GM21737 (cell line): ENCODE measurements around the gene PKD1.

ENCODE experiments used
- ATAC-seq: cut with Tn5 transposase; IDR thresholded peaks from one replicate; pipeline ENCODE4 v1.9.1; 2021; ENCODE audit warnings: mild to moderate bottlenecking, moderate library complexity; ENCODE audit not compliant: unreplicated experiment

PKD1 gene

DNA sequence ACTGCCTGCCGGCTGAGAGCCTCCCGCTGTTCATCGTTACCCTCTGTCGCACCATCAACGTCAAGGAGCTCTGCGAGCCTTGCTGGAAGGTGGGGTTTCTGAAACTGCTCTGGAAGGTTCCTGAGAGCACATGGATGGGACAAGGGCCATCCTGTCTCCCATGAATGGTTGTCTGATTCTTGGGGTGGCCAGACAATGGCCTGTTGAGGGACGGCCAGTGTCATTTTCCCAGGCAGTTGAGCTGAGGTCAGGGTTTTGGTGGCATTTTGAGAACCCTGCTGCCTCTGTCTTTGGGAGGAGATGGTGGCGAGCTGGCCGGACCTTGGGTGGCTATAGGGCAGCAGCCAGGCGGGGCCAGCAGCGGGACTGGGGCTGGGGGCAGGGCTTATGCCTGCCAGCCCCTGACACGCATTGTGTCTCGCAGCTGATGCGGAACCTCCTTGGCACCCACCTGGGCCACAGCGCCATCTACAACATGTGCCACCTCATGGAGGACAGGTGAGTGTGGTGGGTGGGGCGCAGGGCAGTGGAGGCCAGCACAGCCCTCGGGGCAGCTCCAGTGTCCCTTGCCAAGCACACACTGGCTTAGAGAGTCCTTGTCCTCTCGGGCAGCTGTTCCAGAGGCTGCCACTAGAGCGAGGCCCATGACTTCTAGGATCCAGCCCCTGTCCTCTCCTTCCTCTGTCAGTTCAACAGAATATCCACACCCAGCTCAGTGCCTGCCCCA lies 78.9 kb downstream of the PKD1 start:
- no peak for ATAC-seq

DNA sequence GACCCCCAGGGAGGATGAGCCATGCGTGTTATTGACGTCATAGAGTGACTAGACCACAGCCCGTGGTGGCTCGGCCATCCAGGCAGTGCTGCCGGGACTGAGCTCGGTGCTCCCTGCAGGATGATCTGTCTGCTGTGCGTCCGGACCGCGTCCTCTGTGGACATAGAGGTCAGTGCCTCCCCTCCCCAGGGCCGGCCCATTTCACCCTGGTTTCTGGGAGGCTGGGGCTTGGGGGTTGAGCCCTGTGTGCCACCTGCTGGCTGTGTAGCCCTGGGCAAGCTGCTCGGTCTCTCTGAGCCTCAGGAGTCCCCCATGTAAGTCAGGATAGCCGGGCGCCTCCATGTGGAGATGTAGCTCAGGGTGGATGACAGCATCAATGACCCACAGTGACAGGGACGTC lies 79.6 kb downstream of the PKD1 start:
- ATAC-seq: no peak

DNA sequence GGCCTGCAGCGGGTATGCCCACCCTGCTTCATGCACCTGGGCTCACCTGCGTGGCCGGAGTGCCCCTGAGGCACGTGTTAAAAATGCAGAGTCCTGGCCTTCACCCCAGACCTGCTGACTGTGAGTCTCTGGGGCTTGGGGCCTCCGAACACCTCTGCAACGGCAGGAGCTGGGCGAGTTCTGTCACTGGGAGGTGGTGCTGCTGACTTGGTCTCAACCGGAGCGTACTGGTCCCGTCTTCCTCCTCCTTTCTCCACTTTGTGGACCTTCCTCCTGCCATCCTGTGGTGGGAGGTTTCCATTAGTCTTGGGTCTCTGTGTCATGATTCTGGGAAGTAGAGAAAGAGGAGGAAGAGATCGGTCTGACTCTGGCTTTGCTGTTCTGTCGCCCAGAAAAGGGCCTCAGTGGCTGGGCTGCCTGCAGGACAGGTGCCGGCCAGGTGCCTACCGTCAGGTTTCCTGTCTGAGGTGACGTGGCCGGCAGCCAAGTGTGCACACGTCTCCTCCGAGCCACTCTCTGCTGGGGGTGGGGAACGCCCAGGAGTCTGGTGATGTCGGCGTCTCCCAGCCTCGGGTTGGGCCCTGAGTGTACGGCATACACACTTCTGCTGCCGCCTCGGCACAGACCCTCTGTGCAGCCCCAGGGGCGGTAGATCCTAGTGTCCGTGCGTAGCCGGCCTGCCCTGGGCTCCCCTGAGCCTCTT lies 81.0 kb downstream of the PKD1 start:
- ATAC-seq: no peak

DNA sequence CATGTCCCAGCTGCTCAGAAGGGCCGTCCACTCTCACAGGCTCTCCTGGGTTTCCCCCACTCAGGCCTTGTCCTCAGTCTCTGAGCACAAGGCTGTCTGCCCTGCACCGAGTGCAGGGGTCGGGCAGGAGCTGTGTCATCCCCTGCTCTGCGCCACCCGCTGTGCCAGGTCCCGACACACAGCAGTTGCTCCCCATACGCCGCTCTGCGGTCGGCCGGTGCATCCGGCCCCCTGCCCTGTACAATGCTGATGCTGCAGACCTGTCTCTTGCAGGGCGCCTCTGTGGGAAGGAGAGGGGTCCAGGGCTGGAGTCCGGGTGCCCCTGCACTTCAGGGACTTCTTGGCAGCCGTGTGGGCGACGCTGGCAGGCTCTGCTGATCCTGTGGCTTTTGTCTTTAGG lies 81.8 kb downstream of the PKD1 start:
- no peak for ATAC-seq

DNA sequence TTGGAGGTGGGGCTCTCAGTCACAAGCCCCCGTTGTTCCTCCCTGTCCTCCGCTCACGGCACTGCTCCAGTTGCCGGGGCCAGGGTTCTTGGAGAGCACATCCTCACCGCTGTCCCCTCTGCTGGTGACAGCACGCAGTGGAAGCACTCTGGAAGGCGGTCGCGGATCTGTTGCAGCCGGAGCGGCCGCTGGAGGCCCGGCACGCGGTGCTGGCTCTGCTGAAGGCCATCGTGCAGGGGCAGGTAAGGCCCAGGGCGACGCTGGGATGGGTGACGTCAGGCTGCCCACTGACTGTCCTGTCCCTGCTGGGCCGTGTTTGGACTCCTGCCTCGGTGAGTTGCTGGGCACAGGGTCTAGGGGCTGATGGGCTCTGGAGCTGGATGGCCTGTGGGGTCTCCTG lies 82.5 kb downstream of the PKD1 start:
- no peak for ATAC-seq

DNA sequence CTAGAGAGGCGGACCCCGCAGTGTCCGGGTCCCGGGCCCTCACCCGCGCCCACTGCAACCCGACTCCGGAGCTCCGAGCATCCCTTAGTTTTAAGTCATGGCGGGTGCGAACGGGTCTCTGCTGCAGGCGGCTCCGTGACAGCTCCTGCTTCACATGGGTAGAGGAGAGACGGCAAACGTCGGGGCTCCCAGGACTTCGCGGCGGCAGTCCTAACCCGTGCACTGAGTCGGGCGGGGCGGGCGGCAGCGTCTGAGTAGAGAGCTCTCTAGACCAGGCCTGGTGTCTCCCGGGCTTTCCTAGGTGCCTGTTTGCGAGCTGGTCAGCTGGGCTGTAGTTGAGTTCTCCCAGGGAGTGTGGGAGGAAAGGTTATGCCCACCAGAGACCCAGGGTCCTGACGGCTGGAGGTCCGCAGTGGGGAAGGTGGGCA lies 87.6 kb downstream of the PKD1 start:
- ATAC-seq: no peak

DNA sequence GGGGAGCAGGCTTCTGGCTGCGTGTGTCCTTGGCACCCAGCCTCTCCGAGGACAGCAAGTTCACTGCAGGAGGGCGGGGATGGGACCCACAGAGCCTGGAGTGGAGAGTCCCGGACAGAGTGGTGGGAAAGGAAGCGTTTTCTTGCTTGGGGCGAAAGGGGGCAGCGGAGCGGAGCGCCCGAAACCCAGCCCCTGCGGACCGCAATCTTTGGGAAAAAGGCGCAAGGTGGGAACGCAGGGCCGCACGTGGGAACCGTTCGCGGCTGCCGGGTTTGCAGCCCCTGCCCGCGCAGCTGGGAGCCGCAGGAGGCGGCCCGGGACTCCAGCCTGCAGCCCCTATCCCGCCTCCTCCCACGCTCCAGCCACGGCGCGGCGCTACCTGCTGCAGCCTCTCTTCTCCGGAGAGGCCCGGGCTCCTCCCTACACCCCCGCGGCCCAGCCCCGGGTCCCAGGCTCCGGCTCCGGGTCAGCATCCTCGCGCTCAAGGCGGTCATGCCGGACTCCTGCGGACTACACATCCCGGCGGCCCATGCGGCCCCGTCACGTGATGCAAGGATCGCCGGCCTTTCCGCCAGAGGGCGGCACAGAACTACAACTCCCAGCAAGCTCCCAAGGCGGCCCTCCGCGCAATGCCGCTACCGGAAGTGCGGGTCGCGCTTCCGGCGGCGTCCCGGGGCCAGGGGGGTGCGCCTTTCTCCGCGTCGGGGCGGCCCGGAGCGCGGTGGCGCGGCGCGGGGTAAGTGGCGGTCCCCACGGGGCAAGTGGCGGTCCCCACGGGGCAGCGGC lies 88.2 kb downstream of the PKD1 start, which contains the start of the genes NTHL1 and TSC2:
NTHL1 (minus strand) TSS at position 505 of the 786 bp plus-strand sequence; CDS start at position 494, 11 bp downstream.
TSC2 (plus strand) TSS at position 656 of the 786 bp plus-strand sequence. CDS start 631 bp downstream, outside the sequence.
- ATAC-seq: peak; percentile 85

DNA sequence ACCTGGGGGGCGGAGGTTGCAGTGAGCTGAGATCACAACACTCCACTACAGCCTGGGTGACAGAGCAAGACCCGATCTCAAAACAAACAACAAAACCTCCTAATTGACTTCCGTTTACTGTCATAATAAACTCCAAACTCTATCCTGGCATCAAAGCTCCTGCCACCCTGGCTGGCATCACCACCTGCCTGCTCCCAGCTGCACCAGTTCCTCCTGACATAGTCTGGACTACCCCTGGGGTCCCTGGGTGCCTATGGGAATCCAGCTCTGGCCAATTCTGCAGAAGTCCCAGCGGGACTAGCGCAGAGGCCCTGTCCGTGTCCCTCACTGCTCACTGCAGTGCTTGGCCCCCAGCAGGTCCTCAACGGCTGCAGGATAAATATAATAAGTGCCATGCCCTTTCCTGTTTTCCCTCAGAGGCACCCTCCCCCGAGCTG lies 88.8 kb downstream of the PKD1 start:
- ATAC-seq: no peak

DNA sequence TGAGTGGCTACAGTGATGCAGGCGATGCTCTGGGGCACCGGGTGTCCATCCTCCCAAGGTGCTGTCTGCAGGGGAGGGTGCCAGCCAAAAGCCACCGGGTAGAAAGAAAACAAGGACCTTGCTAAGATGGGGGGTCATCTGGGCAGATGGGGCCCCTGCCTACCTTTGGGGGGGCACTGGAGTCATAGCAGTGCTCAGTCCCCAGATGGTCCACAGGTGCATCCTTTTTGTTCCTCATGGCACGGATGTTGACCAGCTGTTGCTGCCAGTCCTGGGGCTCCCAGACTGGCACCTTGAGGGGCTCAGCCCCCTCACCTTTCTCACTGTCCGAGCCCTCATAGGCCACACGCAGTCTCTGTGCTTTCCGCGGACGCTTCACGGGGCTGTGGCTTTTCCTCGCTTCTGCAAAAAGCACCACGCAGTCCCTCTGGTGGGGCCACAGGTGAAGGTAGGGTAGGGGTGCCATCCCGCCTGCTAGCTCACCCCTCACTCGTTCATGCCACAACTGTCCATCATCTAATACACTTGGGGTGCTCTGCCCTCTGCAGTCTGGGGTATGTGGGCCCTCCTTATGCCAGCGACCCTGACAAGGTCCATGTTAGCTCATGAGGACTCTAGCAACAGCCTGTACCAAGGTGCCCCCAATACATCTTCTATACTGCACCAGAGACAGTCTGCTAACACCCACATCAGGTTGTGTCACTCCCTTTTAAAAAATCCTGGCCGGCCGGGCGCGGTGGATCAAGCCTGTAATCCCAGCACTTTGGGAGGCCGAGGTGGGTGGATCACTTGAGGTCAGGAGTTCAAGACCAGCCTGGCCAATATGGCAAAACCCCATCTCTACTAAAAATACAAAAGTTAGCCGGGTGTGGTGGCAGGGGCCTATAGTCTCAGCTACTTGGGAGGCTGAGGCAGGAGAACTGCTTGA lies 89.5 kb downstream of the PKD1 start:
- no peak for ATAC-seq

DNA sequence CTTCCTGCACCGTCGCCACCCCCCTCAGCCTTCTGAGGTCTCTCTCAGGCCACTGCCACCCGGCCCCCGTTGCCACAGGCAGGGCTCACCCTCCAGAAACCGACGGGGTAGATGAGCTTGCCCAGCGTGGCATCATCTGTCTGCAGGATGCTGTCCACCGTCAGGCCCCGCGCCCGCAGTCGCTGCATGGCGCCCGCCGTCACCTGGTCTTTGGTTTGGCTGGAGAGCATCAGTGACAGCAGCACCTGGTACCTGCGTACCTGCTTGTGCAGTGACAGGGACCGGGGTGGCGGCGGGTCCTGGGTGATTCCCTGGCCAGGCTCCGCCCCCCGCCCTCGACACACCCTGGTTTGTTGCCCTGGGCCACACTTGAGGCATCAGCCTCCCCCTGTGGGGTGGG lies 91.2 kb downstream of the PKD1 start:
- ATAC-seq: no peak

DNA sequence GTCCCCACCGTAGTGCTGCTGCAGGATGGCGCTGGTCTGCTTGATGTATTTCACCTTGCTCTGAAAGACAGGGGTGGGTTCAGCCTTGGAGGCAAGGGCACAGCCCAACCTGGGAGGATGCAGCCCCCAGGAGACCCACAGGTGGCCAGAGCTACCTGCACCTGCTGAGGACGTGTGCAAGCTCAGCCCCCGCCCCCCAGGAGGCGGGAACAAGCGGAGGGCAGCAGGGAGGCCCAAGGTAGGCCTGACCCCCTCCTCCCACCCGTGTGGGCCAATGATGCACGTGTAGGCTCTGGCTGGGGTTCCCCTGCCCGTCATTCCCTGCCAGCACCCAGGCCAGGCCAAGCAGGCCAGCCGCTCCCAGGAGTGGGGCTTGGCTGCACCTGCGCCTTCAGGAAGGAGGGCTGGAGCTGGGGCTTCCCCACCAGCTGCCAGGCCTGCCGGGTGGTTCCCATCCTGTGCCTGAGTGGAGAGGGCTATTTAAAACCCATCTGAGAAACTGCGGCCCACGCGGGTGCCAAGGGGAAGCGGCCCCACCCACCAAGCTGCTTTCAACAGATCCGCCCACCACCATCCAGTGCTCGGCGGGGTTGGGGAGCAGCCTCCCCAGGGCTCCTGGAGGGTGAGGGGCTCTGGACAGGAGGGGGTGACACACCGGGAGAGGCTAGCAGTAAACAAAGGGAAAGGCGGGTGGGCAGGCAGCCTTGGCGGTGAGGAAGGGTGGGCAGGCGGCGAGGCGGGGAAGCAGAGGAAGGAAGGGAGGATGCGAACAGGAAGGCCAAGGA lies 91.8 kb downstream of the PKD1 start:
- no peak for ATAC-seq

DNA sequence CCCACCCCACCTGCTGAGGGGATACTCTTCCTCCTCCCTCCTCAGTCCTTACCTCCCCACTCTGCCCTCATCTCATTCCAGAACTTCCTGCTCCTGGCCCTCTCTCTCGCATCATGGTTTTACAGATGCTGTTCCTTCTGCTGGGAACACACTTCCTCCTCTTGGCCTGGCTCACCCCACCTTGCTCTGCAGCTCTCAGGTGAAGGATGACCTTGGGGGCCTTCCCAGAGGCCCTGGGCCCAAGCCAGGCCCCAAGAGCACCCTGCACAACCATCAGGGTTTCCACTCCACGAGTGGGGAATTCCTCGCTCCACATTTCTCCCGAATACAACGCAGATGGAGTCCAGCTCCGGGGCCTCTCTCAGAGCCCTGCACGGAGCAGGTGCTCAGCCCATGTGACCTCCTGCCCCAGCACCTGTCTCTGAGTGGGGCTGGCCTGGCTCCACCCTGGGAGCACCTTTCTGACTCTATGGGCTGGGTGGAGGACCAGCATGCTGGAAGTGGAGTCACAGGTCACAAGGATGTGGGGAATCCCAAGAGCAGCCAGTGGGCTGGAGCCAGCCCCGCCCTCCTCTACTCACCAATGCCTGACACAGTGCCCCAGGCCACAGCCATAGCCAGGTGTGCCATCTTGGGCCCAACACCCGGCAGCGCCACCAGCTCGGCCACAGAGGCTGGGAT lies 92.6 kb downstream of the PKD1 start:
- ATAC-seq: no peak

DNA sequence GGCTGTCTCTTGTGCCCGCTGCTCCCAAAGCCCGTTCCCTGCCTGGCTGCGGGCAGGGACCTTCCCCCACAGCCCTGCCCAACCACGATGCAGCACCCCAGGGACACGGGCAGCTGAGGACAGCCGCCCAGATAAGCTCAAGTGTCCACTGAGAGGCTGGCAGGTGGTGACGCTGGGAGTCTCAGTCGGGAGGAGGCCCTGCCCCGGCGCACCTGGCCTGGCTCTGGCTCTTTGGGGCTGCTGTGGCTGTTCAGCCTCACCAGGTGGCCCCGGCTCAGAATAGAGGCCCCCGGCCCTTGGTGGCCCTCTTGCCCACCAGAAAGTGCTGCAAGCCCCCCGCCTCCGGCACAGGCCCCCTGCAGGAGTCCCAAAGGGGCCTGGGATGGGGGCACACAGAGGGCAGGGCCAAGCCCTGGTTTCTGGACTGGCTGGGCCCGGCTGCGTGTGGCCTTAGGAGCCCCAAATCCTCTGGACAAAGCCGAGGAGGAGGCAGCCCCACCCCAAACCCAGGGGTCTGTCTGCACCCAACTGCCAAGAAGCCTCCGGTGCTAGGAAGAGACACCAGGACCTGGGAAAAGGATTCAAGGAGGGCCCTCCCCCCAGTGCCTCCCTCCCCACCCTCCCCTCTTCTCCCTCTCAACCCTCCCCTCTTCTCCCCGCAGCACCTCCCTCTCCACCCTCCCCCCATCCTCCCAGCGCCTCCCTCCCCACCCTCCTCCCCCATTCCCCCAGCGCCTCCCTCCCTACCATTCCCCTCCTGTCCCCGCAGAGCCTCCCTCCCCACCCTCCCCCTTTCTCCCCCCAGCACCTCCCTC lies 93.3 kb downstream of the PKD1 start:
- no peak for ATAC-seq

DNA sequence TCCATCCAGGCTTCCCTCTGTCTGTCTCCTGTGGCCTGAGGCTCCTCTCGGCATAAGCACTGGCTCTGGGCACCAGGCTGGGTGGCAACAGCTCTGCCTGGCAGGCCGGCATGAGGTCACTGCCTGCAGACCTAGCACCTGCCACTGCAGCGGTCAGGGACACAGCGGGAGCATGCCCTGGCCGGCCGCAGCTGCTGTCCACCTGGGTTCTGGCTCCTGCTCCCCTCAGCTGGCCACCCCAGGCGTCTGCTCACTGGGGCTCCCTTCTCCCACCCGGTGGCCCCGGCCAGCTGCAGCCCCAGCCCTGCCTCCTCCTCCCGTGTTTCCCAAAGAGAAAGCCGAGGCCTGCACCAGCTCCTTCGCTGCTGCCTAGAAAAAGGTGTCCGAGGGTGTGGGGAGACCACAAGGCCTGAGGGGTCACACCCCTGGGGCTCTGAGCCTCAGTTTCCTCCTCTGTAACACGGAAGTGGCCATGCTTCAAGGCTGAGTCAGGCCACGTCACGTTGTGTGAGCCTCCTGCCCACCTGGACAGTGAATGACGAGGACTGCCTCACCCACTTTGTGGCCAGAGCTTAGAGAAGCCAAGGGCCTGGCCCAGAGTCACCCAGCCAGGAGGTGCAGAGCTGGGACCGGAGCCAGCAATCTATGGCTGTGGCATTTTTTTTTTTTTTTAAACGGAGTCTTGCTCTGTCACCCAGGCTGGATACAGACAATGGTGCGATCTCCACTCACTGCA lies 94.7 kb downstream of the PKD1 start:
- ATAC-seq: no peak

DNA sequence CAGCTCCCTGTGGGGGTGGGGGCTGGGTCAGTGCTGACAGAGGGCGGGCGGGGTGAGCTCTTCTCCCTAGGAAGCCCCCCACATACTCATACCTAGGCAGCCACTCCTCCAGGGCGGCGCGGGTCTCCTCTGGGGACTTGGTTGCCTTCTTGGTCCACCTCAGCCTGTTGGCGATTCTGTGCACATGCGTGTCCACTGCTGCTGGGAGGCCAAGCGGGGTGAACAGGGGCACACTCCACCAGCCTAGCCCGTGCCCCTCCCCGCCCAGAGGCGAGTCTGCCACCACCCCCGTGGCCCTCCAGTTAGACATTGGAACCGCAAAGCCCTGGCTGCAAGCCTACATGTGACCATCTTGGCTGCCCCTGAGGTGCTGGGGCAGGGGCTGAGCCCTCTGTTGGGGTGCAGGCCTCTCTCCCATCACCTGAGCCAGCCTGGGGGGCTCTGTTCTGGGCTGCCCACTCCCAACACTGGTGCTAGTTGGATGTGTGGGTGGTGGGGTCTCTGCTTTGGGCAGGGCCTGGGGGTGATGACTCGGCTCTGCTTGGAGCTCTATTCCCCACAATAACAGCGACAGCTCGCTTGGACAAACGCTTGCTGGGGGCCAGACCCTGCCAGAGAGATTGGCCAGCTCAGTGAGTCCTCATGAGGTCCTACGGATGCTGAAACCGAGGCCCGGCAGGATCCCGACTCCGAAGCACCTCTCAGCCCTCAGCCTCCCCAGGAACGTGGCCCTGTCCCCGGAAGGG lies 95.5 kb downstream of the PKD1 start:
- no peak for ATAC-seq

DNA sequence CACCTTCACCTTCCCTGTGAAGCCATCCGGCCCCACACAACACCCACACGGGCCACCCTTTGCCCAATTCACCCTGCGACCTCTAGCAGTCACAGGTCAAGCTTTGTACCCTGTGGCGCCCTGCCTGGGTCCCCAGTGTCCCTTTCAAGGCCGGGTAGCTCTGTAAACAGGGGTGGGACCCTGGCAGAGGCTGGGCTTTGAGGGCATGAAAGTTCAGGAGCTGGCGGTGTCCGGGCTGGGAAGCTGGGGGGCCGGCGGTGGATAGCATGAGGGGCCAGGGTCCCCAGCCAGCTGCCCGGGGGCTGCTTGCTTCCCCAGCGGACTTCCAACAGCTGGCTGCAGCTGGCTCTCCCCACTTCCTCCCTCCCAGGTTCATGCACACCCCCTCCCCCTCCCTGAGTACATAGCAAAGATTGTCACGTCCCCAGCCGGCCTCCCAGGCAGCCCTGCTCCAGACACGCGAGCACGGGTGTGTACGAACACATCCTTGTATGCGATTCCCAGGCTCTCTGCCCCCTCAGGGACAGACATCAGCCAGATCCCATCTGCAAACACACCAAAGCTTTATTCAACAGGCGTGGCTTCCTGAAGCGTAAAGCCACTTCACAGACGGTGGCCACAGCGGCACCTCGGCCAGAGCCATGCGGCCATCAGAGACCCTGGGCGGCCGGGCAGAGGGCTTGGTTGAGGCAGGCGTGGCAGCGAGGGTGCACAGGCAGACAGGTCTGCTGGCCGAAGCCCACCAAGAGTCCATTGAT lies 96.2 kb downstream of the PKD1 start:
- ATAC-seq: no peak
